ENCODE measurements around the gene SARS1. TPM values are rescaled to one million over a fixed set of nuclear protein-coding genes. Genes with fewer than 3 reads are reported as not detected.

SARS1 gene
- total and polyA plus RNA-seq, 2 of the 8 experiments (the other 6 are each of a cell fraction or from before 2014, with no cell fraction given) = 83.1 to 146 TPM

GRCh38 chr1:109181807-109182163 is 31.9 kb upstream of the SARS1 start:
- 58% methylated on average over 4 of the region's 4 CpGs; no CpG with 5 or more reads in 1 of the 2 experiments for WGBS, 2 experiments (ENCODE audit: extremely low coverage in 1 of 2, insufficient coverage in 1 of 2, insufficient read length in 1 of 2, insufficient replicate concordance in 2 of 2, low coverage in 1 of 2, low lambda C conversion rate in 2 of 2, missing lambda C conversion rate in 1 of 2)
- FAIRE-seq (no peak), DNase-seq (ENCODE audit: low read depth in 1 of 2, low spot score in 2 of 2) (no peak)
- H3K36me3 ChIP-seq (ENCODE audit: control insufficient read depth in 2 of 4, insufficient read depth in 4 of 4, low read length in 3 of 4) = no peaks in the 10 kb centered on the region
- H3K9me3 ChIP-seq (ENCODE audit: insufficient read depth in 2 of 2, low read depth in 1 of 2, low read length in 1 of 2) = no peaks in the 10 kb centered on the region
- no peak overlapping the region for H3K56ac ChIP-seq (replicated peaks; ENCODE audit: insufficient read length, low read depth, low read length)
- H2BK120ac ChIP-seq (replicated peaks; ENCODE audit: low read depth, low read length) = no peak overlapping the region
- H3K79me2 ChIP-seq (ENCODE audit: control insufficient read depth in 1 of 2, insufficient read depth in 2 of 2, low read length in 2 of 2) = no peaks in the 10 kb centered on the region
- H3K9ac ChIP-seq (replicated peaks in 1 of 4; ENCODE audit: extremely low read depth in 1 of 4, low read depth in 3 of 4, low read length in 3 of 4) = no peak overlapping the region
- H2BK15ac ChIP-seq (ENCODE audit: low read length) = no peak overlapping the region
- H3K4me3 ChIP-seq (ENCODE audit: extremely low read depth in 1 of 4, insufficient read depth in 2 of 4, low read depth in 3 of 4, low read length in 4 of 4) = no peak overlapping the region
- no peak overlapping the region for H4K91ac ChIP-seq (replicated peaks; ENCODE audit: insufficient read length, low read length)
- no peaks in the 10 kb centered on the region for H3K27me3 ChIP-seq (replicated peaks in 1 of 4; ENCODE audit: control insufficient read depth in 3 of 4, extremely low read depth in 1 of 4, insufficient read depth in 3 of 4, low read length in 3 of 4)
- ChIA-PET CTCF (ENCODE audit: partially characterized antibody) (interaction anchor here (1.0 to 3.9 kb wide), 5 partner anchors 9 to 82 kb away, joined by 3 to 24 read pairs (median 4); no protein-coding TSS in a partner anchor), POLR2A (ENCODE audit: partially characterized antibody) (interaction anchor here (1.0 to 1.8 kb wide), 2 partner anchors 10 to 12 kb away, joined by 3 to 5 read pairs; no protein-coding TSS in a partner anchor)
- H3K14ac ChIP-seq (ENCODE audit: insufficient read length) = no peak overlapping the region
- no peak overlapping the region for H2BK12ac ChIP-seq (ENCODE audit: low read depth, low read length)
- H2AK5ac ChIP-seq (ENCODE audit: low read depth, low read length) = no peak overlapping the region
- H3K18ac ChIP-seq (ENCODE audit: extremely low read depth, low read length) = no peak overlapping the region
- TF ChIP-seq, protein P1, sequence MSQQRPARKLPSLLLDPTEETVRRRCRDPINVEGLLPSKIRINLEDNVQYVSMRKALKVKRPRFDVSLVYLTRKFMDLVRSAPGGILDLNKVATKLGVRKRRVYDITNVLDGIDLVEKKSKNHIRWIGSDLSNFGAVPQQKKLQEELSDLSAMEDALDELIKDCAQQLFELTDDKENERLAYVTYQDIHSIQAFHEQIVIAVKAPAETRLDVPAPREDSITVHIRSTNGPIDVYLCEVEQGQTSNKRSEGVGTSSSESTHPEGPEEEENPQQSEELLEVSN (IDR thresholded peaks at IDR 0.05) = no peak
- no peak for TF ChIP-seq POLR2AphosphoS5 (IDR thresholded peaks at IDR 0.05; ENCODE audit: low read depth, low read length)
- TF ChIP-seq PHF8 (conservative IDR thresholded peaks at IDR 0.05; ENCODE audit: low read depth, low read length) = no peak
- TF ChIP-seq POLR2A (IDR thresholded peaks at IDR 0.05; ENCODE audit: control extremely low read depth in 1 of 2, low read depth in 2 of 2, low read length in 2 of 2) = no peak
- TF ChIP-seq NRF1 (IDR thresholded peaks at IDR 0.05; ENCODE audit: low read depth, low read length) = no peak
- H4K20me1 ChIP-seq (replicated peaks in 1 of 2; ENCODE audit: control insufficient read depth in 1 of 2, insufficient read depth in 2 of 2, low read length in 2 of 2) = no peaks in the 10 kb centered on the region
- H3K4me2 ChIP-seq (ENCODE audit: insufficient read depth in 1 of 2, low read depth in 2 of 2, low read length in 2 of 2) = no peak overlapping the region
- no peak overlapping the region for H3K4ac ChIP-seq (replicated peaks; ENCODE audit: insufficient read length, low read depth, low read length)
- no peak overlapping the region for H2AFZ ChIP-seq (ENCODE audit: low read length)
- peaks cover 0 to 5% (median 0%) of the 10 kb centered on the region in 4 experiments; a peak in 1 of 7 replicates for H3K4me1 ChIP-seq (replicated peaks in 1 of 4; ENCODE audit: control insufficient read depth in 3 of 4, insufficient read depth in 4 of 4, low read length in 3 of 4)
- H3K27ac ChIP-seq (ENCODE audit: low read depth, low read length) = no peak overlapping the region
- H3K23ac ChIP-seq (ENCODE audit: insufficient read length) = no peak overlapping the region
- H3K23me2 ChIP-seq (ENCODE audit: low read depth, low read length) = no peaks in the 10 kb centered on the region; the same call in 1 of the 2 replicates
- no peak overlapping the region for H4K8ac ChIP-seq (ENCODE audit: extremely low read depth, insufficient read depth, low read length)
- no peaks in the 10 kb centered on the region for H3K79me1 ChIP-seq (ENCODE audit: low read depth, low read length)
- no peak overlapping the region for H4K5ac ChIP-seq (ENCODE audit: insufficient read length, low read depth, low read length)
- H2BK20ac ChIP-seq (ENCODE audit: low read length) = no peak overlapping the region
- no peak overlapping the region for H2BK5ac ChIP-seq (ENCODE audit: low read depth, low read length)
